Neural progenitor cell (in vitro differentiated cells): ENCODE data around the gene LRRC56. TPM values are rescaled to one million over a fixed set of nuclear protein-coding genes. Genes with fewer than 3 reads are reported as not detected.
A peak's percentile ranks its signal among the peaks of the same experiment; 100 is the strongest.

Source experiments
- DNase-seq: peaks from one replicate; pipeline ENCODE4 v3.0.0-alpha.2; 2016; ENCODE audit warnings: low spot score
- H2AFZ ChIP-seq: fragments of 200-600 bp; sonication (generic); replicated peaks from 2 replicates; pipeline ENCODE4 v1.6.1; 2016; ENCODE audit warnings: antibody characterized with exemption
- H3F3A ChIP-seq: fragments of 200-600 bp; sonication (generic); 2 replicates; pipeline ENCODE4 v1.6.1; 2016; ENCODE audit warnings: antibody characterized with exemption, low read depth
- H3K27ac ChIP-seq: fragments of 200-600 bp; sonication (generic); 2 replicates; pipeline ENCODE4 v1.5.1; 2016; ENCODE audit warnings: mild to moderate bottlenecking
- H3K27me3 ChIP-seq: fragments of 200-600 bp; sonication (generic); 2 replicates; pipeline ENCODE4 v1.6.1; 2016; ENCODE audit warnings: mild to moderate bottlenecking, moderate library complexity
- H3K36me3 ChIP-seq: fragments of 200-600 bp; sonication (generic); 2 replicates; pipeline ENCODE4 v1.5.1; 2016
- H3K4me1 ChIP-seq: fragments of 200-600 bp; sonication (generic); 2 replicates; pipeline ENCODE4 v1.6.1; 2016; ENCODE audit warnings: mixed run types
- H3K4me2 ChIP-seq: fragments of 200-600 bp; sonication (generic); 2 replicates; pipeline ENCODE4 v1.6.1; 2016
- H3K4me3 ChIP-seq: fragments of 200-600 bp; sonication (generic); 2 replicates; pipeline ENCODE4 v1.5.1; 2016
- H3K79me2 ChIP-seq: fragments of 200-600 bp; sonication (generic); 2 replicates; pipeline ENCODE4 v1.6.1; 2016; ENCODE audit warnings: low read depth
- H3K9ac ChIP-seq: fragments of 200-600 bp; sonication (generic); 2 replicates; pipeline ENCODE4 v1.6.1; 2016
- H3K9me3 ChIP-seq: fragments of 200-600 bp; sonication (generic); 2 replicates; pipeline ENCODE4 v1.5.1; 2016; ENCODE audit warnings: low read depth
- H4K20me1 ChIP-seq: fragments of 200-600 bp; sonication (generic); 2 replicates; pipeline ENCODE4 v1.6.1; 2016; ENCODE audit warnings: low read depth
- H3K27ac Mint-ChIP-seq: 3 replicates; pipeline ENCODE4 v1.8.0; 2021; ENCODE audit warnings: mixed read lengths
- H3K27me3 Mint-ChIP-seq: 2 replicates; pipeline ENCODE4 v1.8.0; 2022; ENCODE audit warnings: low read depth, mild to moderate bottlenecking, inconsistent platforms, moderate library complexity, mixed read lengths; ENCODE audit not compliant: insufficient read depth
- H3K36me3 Mint-ChIP-seq: 3 replicates; pipeline ENCODE4 v1.8.0; 2021; ENCODE audit warnings: mixed read lengths
- H3K4me1 Mint-ChIP-seq: 3 replicates; pipeline ENCODE4 v1.8.0; 2021; ENCODE audit warnings: mixed read lengths
- H3K4me3 Mint-ChIP-seq: 3 replicates; pipeline ENCODE4 v1.8.0; 2021; ENCODE audit warnings: mild to moderate bottlenecking, moderate library complexity, mixed read lengths
- H3K9me3 Mint-ChIP-seq: 3 replicates; pipeline ENCODE4 v1.8.0; 2020; ENCODE audit warnings: mixed read lengths
- EZH2 ChIP-seq: fragments of 200-600 bp; sonication (generic); IDR thresholded peaks from 2 replicates; pipeline ENCODE4 v1.6.1; 2017; ENCODE audit warnings: antibody characterized with exemption, mild to moderate bottlenecking, moderate library complexity
- EZH2phosphoT487 ChIP-seq: fragments of 200-600 bp; sonication (generic); IDR thresholded peaks from 2 replicates; pipeline ENCODE4 v1.6.1; 2017; ENCODE audit warnings: antibody characterized with exemption
- total RNA-seq: library from RNA; depleted of rRNA; stranded (reverse); fragments of >200 nt; gene quantifications from 2 replicates; pipeline ENCODE4 v1.2.3, GENCODE V29; 2015; ENCODE audit warnings: low replicate concordance
- TF ChIP-seq, protein P1 (sequence below): fragments of 200-600 bp; sonication (generic); IDR thresholded peaks from 2 replicates; pipeline ENCODE4 v1.5.1; 2017; ENCODE audit warnings: antibody characterized with exemption, mild to moderate bottlenecking

LRRC56 gene
- total RNA-seq, 1 donor from 2014 or later, result 0.45 TPM

DNA sequence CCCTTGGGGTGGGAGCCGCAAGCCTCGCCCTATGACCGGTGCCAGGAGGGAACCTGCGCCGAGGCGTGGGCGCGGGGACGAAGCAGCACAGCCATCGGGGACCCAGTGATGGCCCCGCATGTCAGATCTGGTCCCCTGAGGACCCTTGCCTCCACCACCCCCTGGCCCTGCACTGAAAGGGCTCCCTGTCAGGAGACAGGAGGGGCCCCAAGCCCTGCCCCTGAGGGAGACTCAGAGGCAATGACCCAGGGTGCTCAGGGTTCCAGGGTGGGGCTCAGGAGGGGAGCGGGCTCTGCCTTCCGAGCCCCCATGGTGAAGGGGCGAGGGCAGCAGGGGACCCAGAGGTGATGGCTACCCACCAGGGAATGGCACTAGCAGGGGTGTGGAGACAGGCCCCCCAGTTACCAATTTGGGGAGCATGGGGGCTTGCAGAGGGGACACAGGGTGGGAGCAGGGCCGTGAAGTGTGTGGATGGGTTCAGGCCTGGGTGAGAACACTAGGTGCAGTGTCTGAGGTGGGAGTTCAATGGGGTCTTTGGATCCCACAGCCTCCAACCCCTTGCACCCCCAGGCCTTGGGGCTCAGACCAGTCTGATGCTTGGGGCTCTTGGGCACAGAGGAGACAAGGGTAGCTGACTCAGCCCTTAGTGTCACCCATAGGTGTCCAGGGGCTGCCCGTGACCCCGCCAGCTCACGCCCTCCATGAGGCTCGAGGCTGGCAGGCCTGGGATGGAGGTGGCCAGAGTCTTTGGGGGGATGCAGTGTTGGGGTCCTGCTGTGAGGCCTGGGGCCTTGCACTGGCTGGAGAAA is 499 bp downstream of the LRRC56 start:
- H3F3A ChIP-seq, result peaks cover 30% of the 10 kb centered on the region
- H3K4me3 ChIP-seq, result peak overlapping the region; percentile 38
- no peaks in the 10 kb centered on the region for H3K9me3 Mint-ChIP-seq
- H3K4me2 ChIP-seq, result peak overlapping the region; percentile 94
- H3K4me1 ChIP-seq, result peaks cover 20% of the 10 kb centered on the region
- H3K79me2 ChIP-seq, result peaks cover 13% of the 10 kb centered on the region
- no peak overlapping the region for H3K27ac ChIP-seq
- H3K4me1 Mint-ChIP-seq, result peaks cover 14% of the 10 kb centered on the region
- H3K36me3 ChIP-seq, result no peaks in the 10 kb centered on the region
- peaks cover 17% of the 10 kb centered on the region for H4K20me1 ChIP-seq
- H3K27ac Mint-ChIP-seq, result no peak overlapping the region
- no peak overlapping the region for H2AFZ ChIP-seq
- H3K9ac ChIP-seq, result no peak overlapping the region
- H3K36me3 Mint-ChIP-seq, result peaks cover 2% of the 10 kb centered on the region
- H3K9me3 ChIP-seq, result no peaks in the 10 kb centered on the region
- DNase-seq, result no peak
- peaks cover 31% of the 10 kb centered on the region for H3K27me3 ChIP-seq
- peak overlapping the region; percentile 73 for H3K4me3 Mint-ChIP-seq
- peaks cover 4% of the 10 kb centered on the region for H3K27me3 Mint-ChIP-seq
- TF ChIP-seq EZH2 (no peak), EZH2phosphoT487 (no peak)
- TF ChIP-seq, protein P1, sequence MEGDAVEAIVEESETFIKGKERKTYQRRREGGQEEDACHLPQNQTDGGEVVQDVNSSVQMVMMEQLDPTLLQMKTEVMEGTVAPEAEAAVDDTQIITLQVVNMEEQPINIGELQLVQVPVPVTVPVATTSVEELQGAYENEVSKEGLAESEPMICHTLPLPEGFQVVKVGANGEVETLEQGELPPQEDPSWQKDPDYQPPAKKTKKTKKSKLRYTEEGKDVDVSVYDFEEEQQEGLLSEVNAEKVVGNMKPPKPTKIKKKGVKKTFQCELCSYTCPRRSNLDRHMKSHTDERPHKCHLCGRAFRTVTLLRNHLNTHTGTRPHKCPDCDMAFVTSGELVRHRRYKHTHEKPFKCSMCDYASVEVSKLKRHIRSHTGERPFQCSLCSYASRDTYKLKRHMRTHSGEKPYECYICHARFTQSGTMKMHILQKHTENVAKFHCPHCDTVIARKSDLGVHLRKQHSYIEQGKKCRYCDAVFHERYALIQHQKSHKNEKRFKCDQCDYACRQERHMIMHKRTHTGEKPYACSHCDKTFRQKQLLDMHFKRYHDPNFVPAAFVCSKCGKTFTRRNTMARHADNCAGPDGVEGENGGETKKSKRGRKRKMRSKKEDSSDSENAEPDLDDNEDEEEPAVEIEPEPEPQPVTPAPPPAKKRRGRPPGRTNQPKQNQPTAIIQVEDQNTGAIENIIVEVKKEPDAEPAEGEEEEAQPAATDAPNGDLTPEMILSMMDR, result no peak

GRCh38 chr11:538431-539051 is 1.2 kb downstream of the LRRC56 start:
- H3K9ac ChIP-seq, result no peak overlapping the region
- no peak overlapping the region for H2AFZ ChIP-seq
- H3K9me3 ChIP-seq, result no peaks in the 10 kb centered on the region
- Mint-ChIP-seq H3K27me3 (peaks cover 4% of the 10 kb centered on the region), H3K9me3 (no peaks in the 10 kb centered on the region), H3K4me1 (peaks cover 14% of the 10 kb centered on the region), H3K4me3 (peak overlapping the region; percentile 67), H3K27ac (peak overlapping the region; percentile 37), H3K36me3 (peaks cover 2% of the 10 kb centered on the region)
- no peak overlapping the region for H3K27ac ChIP-seq
- TF ChIP-seq, protein P1, result no peak
- no peak for TF ChIP-seq EZH2phosphoT487
- no peak for TF ChIP-seq EZH2
- no peak overlapping the region for H3K4me3 ChIP-seq
- DNase-seq, result no peak
- no peaks in the 10 kb centered on the region for H3K36me3 ChIP-seq
- H3K79me2 ChIP-seq, result peaks cover 13% of the 10 kb centered on the region
- peaks cover 31% of the 10 kb centered on the region for H3K27me3 ChIP-seq
- H4K20me1 ChIP-seq, result peaks cover 13% of the 10 kb centered on the region
- peaks cover 20% of the 10 kb centered on the region for H3K4me1 ChIP-seq
- peaks cover 30% of the 10 kb centered on the region for H3F3A ChIP-seq
- H3K4me2 ChIP-seq, result no peak overlapping the region

DNA sequence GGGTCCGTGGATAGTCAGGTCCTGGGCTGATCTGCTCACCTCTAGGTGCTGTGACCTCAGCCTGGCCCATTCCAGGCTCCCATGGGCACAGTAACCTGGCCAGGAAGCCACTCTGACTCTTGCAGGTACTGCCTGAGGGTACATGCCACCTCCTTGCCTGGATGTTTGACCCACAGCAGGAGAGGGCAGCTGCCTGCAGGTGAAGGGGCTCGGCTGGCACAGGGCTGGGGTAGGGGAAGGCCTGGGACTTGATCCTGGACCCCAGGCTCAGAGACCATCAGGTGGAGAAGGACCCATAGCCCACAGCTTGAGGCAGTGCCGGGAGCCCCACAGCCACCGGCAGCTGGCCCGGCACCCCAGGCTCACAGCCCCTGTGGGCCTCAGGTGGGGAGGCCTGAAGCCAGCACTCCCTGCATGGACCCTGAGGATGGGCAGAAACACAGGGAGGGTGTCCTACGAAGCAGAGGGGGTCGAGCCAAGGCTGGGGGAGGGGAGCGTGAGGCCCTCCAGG is 2.7 kb downstream of the LRRC56 start:
- no peak overlapping the region for H3K4me3 Mint-ChIP-seq
- Histone ChIP-seq H3K4me1 (peaks cover 15% of the 10 kb centered on the region), H3K36me3 (no peaks in the 10 kb centered on the region), H3K9me3 (no peaks in the 10 kb centered on the region), H3K27me3 (peaks cover 31% of the 10 kb centered on the region), H3K27ac (no peak overlapping the region), H3F3A (peaks cover 27% of the 10 kb centered on the region), H3K4me3 (no peak overlapping the region), H3K79me2 (no peaks in the 10 kb centered on the region), H3K4me2 (no peak overlapping the region), H2AFZ (no peak overlapping the region), H3K9ac (no peak overlapping the region), H4K20me1 (no peaks in the 10 kb centered on the region)
- H3K27me3 Mint-ChIP-seq, result peaks cover 4% of the 10 kb centered on the region
- TF ChIP-seq, protein P1, result no peak
- TF ChIP-seq EZH2 (no peak), EZH2phosphoT487 (no peak)
- H3K27ac Mint-ChIP-seq, result no peak overlapping the region
- H3K9me3 Mint-ChIP-seq, result no peaks in the 10 kb centered on the region
- peaks cover 2% of the 10 kb centered on the region for H3K36me3 Mint-ChIP-seq
- DNase-seq, result no peak
- peaks cover 14% of the 10 kb centered on the region for H3K4me1 Mint-ChIP-seq
